Non-pigmented ciliary epithelial cell (primary cell): ENCODE measurements around the gene SSRP1.
A peak's percentile ranks its signal among the peaks of the same experiment; 100 is the strongest.
"Not testable (repeated sequence)": the region's sequence is repeated elsewhere in the genome, so short reads cannot be mapped to it uniquely, and the experiment has no call there.

ENCODE experiments used
- DNase-seq: peaks from one replicate; pipeline ENCODE4 v3.0.0-alpha.2; 2010; ENCODE audit warnings: low read depth

SSRP1 gene

GRCh38 chr11:57338142-57338541 is 2.5 kb upstream of the SSRP1 start, which contains the start of gene P2RX3:
Gene P2RX3, plus strand, starts transcription at chr11:57338352. Its CDS starts 199 bp downstream, at chr11:57338551.
- no peak for DNase-seq

- DNase-seq: not testable (repeated sequence)
Measured at GRCh38 chr11:57336856-57337255, 1.2 kb upstream of the SSRP1 start.

- no peak for DNase-seq
Measured at GRCh38 chr11:57336111-57336666, 497 bp upstream of the SSRP1 start.

- DNase-seq: no peak
Measured at GRCh38 chr11:57335023-57335342, 709 bp downstream of the SSRP1 start.

- no peak for DNase-seq
Measured at GRCh38 chr11:57332694-57333440, 2.8 kb downstream of the SSRP1 start.

DNA sequence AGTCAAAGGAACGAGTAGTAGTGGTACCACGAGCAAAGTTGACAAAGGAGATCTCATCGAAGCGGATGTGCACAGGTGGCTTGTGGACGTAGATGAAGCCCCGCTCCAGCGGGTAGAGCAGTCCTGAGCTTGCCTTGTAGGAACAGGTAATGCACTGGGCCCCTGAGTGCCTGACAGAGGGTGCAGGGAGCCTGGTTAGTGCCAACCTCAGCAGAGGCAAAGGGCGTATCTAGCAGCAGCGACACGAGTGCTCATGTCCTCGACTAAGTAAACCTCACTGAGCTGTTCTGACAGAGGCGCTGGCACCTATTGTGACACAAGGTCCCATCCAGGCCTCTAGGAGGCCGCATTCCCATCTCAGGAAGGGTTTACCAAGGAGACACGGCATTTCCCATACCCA is 4.0 kb downstream of the SSRP1 start:
- DNase-seq: no peak

GRCh38 chr11:57330029-57330428 is 5.7 kb downstream of the SSRP1 start:
- no peak for DNase-seq

DNA sequence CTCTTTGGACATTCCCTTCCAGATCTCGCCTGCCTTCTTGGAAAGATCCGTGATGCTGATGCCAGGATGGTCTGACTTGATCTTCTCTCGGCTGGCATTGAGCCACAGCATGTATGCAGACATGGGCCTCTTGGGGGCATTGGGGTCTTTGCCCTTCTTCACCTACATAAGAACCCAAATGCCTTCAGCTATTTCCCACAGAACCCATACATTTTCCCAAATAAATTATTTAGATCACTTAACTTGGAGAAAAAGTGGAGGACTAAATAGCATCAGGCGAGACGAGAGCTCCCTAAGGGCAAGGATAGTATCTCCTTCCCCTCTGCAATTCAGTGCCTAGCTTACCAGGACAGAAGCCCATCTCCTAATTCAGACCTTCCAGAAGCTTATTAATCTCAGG is 8.0 kb downstream of the SSRP1 start:
- no peak for DNase-seq

- no peak for DNase-seq
Measured at GRCh38 chr11:57325735-57326048, 10.0 kb downstream of the SSRP1 start.

DNA sequence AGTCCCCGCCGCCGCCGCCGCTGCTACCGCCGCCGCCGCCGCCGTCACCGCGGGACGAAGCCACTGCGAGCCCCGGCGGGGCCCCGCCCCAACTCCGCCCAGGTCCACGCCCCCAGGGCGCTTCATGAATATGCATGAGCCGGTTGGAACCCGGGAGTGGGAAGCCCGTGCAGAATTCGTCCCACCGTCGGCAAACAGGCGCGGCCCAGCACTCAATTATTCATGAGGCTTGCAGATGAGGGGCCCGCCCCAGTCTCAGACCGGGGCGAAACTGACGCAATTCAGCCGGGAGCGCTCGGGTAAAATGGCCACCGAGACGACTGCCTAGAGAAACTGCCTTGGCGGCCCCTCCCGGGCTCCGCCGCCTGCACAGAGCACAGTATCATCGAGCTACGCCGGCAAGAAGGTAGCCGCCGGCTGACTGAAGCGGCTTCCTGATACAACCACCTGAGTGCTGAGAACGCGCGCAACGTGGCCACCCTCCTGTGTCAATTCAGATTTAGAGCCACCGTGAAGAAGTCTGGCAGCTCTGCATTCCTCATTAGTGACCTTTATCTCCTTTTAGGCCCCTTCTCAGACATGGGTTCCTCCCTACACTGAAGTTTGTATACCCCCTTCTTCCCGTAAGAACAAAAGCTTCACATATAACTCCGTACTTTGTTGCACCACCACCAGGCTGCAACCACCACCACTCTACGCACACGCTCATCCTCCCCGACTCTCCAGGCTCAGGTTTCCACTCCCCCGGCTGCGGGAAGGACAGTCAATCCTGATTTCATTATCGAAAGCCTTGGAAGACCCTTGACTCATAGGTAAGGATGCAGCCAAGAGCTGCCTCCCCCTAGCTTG is 10.6 kb downstream of the SSRP1 start, which contains the start of gene TNKS1BP1:
TSS of gene TNKS1BP1 (minus strand) at position 67 of the 849 bp plus-strand sequence. CDS start 3,067 bp downstream, outside the sequence.
- peak; percentile 88 for DNase-seq

DNA sequence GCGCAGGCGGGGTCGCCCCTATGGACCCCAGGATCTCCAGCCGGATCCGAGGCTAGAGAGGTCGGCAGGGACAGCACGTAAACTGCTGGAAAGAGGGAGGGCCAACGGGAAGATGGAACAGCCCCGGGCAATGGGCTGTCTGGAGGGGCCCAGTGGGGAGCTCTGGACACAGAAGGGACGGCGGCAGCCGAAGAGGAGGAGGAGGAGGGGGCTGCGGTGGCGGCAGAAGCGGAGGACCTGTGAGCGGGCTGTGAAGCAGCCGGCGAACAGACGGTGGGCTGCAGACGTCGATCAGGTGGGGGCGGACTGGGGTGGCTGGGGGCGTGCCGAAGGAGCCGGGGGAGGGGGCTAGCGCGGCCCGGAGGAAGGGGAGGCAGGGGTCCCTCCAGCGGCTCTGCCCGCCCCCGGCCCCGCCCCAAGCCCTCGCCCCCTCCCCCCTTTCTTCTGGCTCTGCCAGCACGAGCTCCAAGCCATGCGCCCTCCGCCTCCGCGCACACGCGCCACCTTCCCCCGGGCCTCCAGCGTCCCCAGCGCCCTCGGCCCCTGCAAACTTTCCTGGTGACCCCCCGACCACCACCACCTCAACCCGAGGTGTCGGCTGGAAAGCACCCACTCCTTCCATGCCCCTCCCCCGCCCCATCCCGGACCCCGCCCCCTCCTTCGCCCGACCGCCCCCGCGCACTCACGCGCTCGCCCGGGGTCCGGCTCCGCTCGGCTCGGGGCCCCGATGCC is 11.4 kb downstream of the SSRP1 start:
- DNase-seq: no peak

GRCh38 chr11:57323855-57324153 is 11.9 kb downstream of the SSRP1 start:
- no peak for DNase-seq

- DNase-seq: no peak
Measured at GRCh38 chr11:57323167-57323854, 12.4 kb downstream of the SSRP1 start.

GRCh38 chr11:57322256-57323166 is 13.2 kb downstream of the SSRP1 start:
- DNase-seq: peak; percentile 91

DNA sequence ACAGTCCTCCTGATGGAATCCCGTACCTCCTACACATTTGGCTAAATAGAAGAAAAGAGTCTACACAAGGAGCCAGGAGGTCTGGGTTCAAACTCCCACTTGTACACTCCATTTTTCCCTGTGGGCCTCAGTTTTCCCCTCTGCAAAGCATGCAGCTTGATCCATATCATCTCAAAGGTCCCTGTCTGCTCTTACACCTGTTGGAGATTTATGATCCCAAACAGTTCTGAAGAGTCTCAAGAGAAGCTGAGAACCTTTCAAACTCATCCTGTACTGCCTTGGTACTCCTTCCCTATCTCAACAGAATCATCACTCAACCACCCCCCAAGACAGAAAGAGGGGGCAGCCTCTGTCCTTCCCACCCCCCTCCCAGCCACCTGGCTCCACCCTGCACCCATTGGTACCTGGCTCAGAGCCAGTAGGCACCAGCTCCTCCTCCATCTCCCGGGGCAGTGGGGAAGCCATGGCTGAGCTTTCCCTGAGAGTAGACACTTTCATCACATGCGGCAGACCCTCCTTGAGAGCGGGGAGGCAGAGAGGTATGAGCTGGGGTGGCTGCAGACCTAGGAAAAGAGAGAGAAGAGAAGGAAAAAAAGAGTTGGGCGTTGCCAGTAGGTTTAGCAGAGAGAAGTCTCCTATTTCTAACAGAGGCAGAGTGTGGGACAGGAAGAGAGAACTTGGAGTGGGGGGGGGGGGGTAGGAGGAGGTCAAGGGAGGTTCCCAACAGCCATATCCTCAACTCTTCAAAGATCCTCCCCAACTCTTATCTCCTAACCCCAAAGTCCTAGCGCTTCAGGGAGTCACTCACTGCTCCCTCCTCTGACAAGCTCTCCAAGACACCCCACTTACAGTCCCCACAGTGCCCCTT is 14.1 kb downstream of the SSRP1 start:
- no peak for DNase-seq

GRCh38 chr11:57320719-57321387 is 14.8 kb downstream of the SSRP1 start:
- DNase-seq: no peak

DNA sequence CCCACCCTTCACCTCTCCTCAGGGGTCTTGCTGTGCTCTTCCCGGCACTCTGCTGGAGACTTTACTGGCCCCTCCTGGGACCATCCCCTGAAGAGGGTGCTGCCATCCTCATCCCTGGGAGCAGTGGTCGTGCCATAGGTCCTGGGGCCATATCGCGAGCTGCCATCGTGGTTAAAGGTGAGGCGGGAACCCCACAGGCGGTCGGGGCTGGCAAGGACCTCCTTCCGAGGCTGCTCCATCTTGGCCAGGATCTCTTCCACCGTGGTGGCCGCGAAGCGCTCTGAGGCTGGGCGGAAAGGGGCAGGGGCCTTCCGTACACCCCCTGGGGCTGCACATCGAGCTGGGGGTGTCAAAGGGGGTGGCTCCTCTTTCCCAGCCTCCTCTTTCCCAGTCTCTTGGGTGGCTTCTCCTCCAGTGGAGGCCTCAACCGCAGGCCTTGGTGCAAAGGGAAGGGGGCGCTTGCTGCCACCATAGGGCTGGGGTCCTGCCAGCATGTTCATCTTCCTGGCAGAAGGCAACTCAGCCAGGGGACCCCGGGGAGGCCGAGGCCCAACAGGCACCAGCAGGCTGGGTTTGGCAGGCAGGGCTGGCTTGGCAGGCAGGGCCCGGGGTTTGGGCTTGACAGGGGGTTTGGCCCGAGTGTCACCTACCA is 15.5 kb downstream of the SSRP1 start:
- no peak for DNase-seq

DNA sequence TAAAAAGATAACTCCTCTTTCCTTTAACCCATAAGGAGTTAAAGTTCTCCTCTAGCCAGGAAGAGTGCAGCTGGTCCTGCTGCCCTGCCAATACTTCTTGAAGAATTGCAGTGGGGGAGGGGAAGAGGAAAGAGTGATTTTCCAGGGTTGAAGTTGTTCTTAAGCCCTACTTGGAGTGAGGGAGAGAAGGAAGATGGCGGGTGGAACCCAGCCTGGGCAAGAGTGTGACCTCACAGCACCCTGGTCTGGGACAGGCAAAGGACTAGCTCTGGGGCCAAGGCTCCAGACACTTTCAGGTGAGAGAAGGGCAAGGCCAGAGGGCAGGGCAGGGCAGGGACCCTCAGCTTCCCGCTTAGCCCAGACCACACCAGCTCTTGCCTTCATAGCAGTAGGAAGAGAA is 17.5 kb downstream of the SSRP1 start:
- no peak for DNase-seq

- DNase-seq: no peak
Measured at GRCh38 chr11:57316017-57316416, 19.7 kb downstream of the SSRP1 start.
